ENCODE measurements around the gene UIMC1.

- no peak for TF ChIP-seq CTCF (conservative IDR thresholded peaks at IDR 0.05; ENCODE audit: low read length)
- no peak for TF ChIP-seq EZH2phosphoT487 (IDR thresholded peaks at IDR 0.05; ENCODE audit: borderline replicate concordance, low read depth, low read length)
Measured at GRCh38 chr5:176901260-176902101, 105.1 kb downstream of the UIMC1 start.
